IMR-90 (cell line): ENCODE measurements around the gene CPNE4.

ENCODE experiments used
- CEBPB ChIP-seq: IDR thresholded peaks from 2 replicates; pipeline ENCODE4 v1.6.1; 2012; ENCODE audit warnings: low read depth, low read length, improper control_type of control experiment
- CTCF ChIP-seq: conservative IDR thresholded peaks from 2 replicates; pipeline ENCODE4 v1.5.1; 2012; ENCODE audit warnings: mild to moderate bottlenecking, low read depth, low read length, improper control_type of control experiment
- FOS ChIP-seq: fragments of 150-350 bp; IDR thresholded peaks from 2 replicates; pipeline ENCODE4 v1.6.1; 2016; ENCODE audit warnings: low read depth, low read length
- USF2 ChIP-seq: fragments of 150-350 bp; IDR thresholded peaks from 2 replicates; pipeline ENCODE4 v1.6.1; 2017; ENCODE audit warnings: mild to moderate bottlenecking, antibody characterized with exemption, low read length, low read depth

GRCh38 chr3:131711114-131711768 is 323.6 kb downstream of the CPNE4 start:
- no peak for TF ChIP-seq CTCF
- no peak for TF ChIP-seq CEBPB
- no peak for TF ChIP-seq USF2
- no peak for TF ChIP-seq FOS
